SK-N-SH (cell line): ENCODE data around the gene SH3PXD2B. TPM values are rescaled to one million over a fixed set of nuclear protein-coding genes. Genes with fewer than 3 reads are reported as not detected.

Source experiments
- CTCF ChIA-PET: fragments of 300-600, 350-600 bp; formaldehyde crosslinking; extraction: SDS; loops from one replicate; lab custom pipeline; 2021; lab: Yijun Ruan, JAX
- POLR2A ChIA-PET: fragments of 350-600 bp; sonication (Branson Sonifier 250); formaldehyde crosslinking; extraction: SDS; loops from one replicate; lab custom pipeline; 2020; ENCODE audit warnings: antibody characterized with exemption, inconsistent platforms; lab: Yijun Ruan, JAX
- DNase-seq: peaks from one replicate; pipeline ENCODE4 v3.0.0; 2012
- H2AFZ ChIP-seq: fragments of 200-600 bp; sonication (generic); 2 replicates; pipeline ENCODE4 v1.8.1; 2016; ENCODE audit warnings: antibody characterized with exemption, mild to moderate bottlenecking, low read depth
- H3F3A ChIP-seq: fragments of 200-600 bp; sonication (generic); replicated peaks from 2 replicates; pipeline ENCODE3; 2016; ENCODE audit warnings: antibody characterized with exemption, mild to moderate bottlenecking; ENCODE audit not compliant: insufficient read depth
- H3K27ac ChIP-seq, 2 experiments: fragments of 200-500 bp in 1 of 2; fragments of 200-600 bp in 1 of 2; sonication (Bioruptor generic) in 1 of 2; sonication (generic), shearing (Covaris generic) in 1 of 2; 2 replicates each; pipeline versions ENCODE4 v1.5.1 to v1.6.1; 2014 to 2016; ENCODE audit warnings: low read depth in 2 of 2, inconsistent platforms in 1 of 2, low read length in 1 of 2, mild to moderate bottlenecking in 1 of 2, mixed read lengths in 1 of 2
- H3K27me3 ChIP-seq: fragments of 200-600 bp; sonication (generic), shearing (Covaris generic); 2 replicates; pipeline ENCODE4 v1.6.1; 2016; ENCODE audit warnings: mixed run types; ENCODE audit not compliant: insufficient read depth
- H3K36me3 ChIP-seq, 2 experiments: fragments of 200-500 bp in 1 of 2; fragments of 200-600 bp in 1 of 2; sonication (Bioruptor generic) in 1 of 2; sonication (generic) in 1 of 2; replicated peaks in 1 of 2; 2 replicates each; pipeline versions ENCODE3 to v1.5.1; 2014 to 2016; ENCODE audit warnings: low read length in 1 of 2, mild to moderate bottlenecking in 1 of 2; ENCODE audit not compliant: insufficient read depth in 2 of 2, control insufficient read depth in 1 of 2
- H3K4me1 ChIP-seq, 2 experiments: fragments of 200-500 bp in 1 of 2; fragments of 200-600 bp in 1 of 2; sonication (Bioruptor generic) in 1 of 2; sonication (generic), shearing (Covaris generic) in 1 of 2; 2 replicates each; pipeline versions ENCODE4 v1.5.1 to v1.6.1; 2014 to 2016; ENCODE audit warnings: low read depth in 1 of 2, low read length in 1 of 2, mixed run types in 1 of 2; ENCODE audit not compliant: insufficient read depth in 2 of 2, control insufficient read depth in 1 of 2
- H3K4me2 ChIP-seq: fragments of 200-600 bp; sonication (generic), shearing (Covaris generic); 2 replicates; pipeline ENCODE4 v1.6.1; 2017; ENCODE audit warnings: mixed run types
- H3K4me3 ChIP-seq, 2 experiments: fragments of 200-500 bp in 1 of 2; fragments of 200-600 bp in 1 of 2; sonication (Bioruptor generic) in 1 of 2; sonication (generic), shearing (Covaris generic) in 1 of 2; 2 replicates each; pipeline versions ENCODE4 v1.5.1 to v1.8.1; 2014 to 2016; ENCODE audit warnings: low read depth in 2 of 2, inconsistent platforms in 1 of 2, low read length in 1 of 2, mild to moderate bottlenecking in 1 of 2, mixed read lengths in 1 of 2, moderate library complexity in 1 of 2
- H3K79me2 ChIP-seq: fragments of 200-600 bp; sonication (generic); 2 replicates; pipeline ENCODE4 v1.8.1; 2017; ENCODE audit warnings: mild to moderate bottlenecking; ENCODE audit not compliant: insufficient read depth
- H3K9ac ChIP-seq: fragments of 200-600 bp; sonication (generic); 2 replicates; pipeline ENCODE4 v1.6.1; 2017; ENCODE audit warnings: mixed run types
- H3K9me2 ChIP-seq: fragments of 200-600 bp; sonication (generic); 2 replicates; pipeline ENCODE4 v1.6.1; 2017; ENCODE audit warnings: mixed run types
- H3K9me3 ChIP-seq: fragments of 200-600 bp; sonication (generic); 2 replicates; pipeline ENCODE4 v1.6.1; 2017; ENCODE audit warnings: mixed run types, mild to moderate bottlenecking, moderate library complexity
- H4K20me1 ChIP-seq: fragments of 200-600 bp; sonication (generic); 2 replicates; pipeline ENCODE4 v1.6.1; 2017; ENCODE audit warnings: mild to moderate bottlenecking, mixed run types; ENCODE audit not compliant: insufficient read depth
- ELF1 ChIP-seq: IDR thresholded peaks from 2 replicates; pipeline ENCODE4 v1.4.0; 2012
- EP300 ChIP-seq, 2 experiments: IDR thresholded peaks; 2 replicates each; pipeline versions ENCODE4 v1.4.0 to v1.6.1; 2012; ENCODE audit warnings: borderline replicate concordance in 1 of 2, low read depth in 1 of 2, low read length in 1 of 2
- EZH2phosphoT487 ChIP-seq: fragments of 200-600 bp; sonication (generic); IDR thresholded peaks from 2 replicates; pipeline ENCODE4 v1.6.1; 2017; ENCODE audit warnings: low read depth, mixed run types, mild to moderate bottlenecking, antibody characterized with exemption, moderate library complexity, borderline replicate concordance
- FOSL2 ChIP-seq: IDR thresholded peaks from 2 replicates; pipeline ENCODE4 v1.4.0; 2012; ENCODE audit warnings: low read depth, mild to moderate bottlenecking, moderate library complexity, borderline replicate concordance
- GABPA ChIP-seq: IDR thresholded peaks from 2 replicates; pipeline ENCODE4 v1.4.0; 2012; ENCODE audit warnings: low read depth, mild to moderate bottlenecking
- GATA2 ChIP-seq: sonication (generic); formaldehyde crosslinking; IDR thresholded peaks from 2 replicates; pipeline ENCODE4 v1.5.0; 2020; ENCODE audit warnings: mild to moderate bottlenecking, missing genetic modification reagents
- MEF2A ChIP-seq: IDR thresholded peaks from 2 replicates; pipeline ENCODE4 v1.4.0; 2012; ENCODE audit warnings: low read depth, borderline replicate concordance
- NRF1 ChIP-seq: IDR thresholded peaks from 2 replicates; pipeline ENCODE4 v1.6.1; 2012; ENCODE audit warnings: low read depth, mild to moderate bottlenecking, low read length
- PBX3 ChIP-seq: IDR thresholded peaks from 2 replicates; pipeline ENCODE4; 2012
- POLR2AphosphoS5 ChIP-seq: IDR thresholded peaks from 2 replicates; pipeline ENCODE4 v1.6.1; 2012; ENCODE audit warnings: low read depth, low read length
- RAD21 ChIP-seq: IDR thresholded peaks from 2 replicates; pipeline ENCODE4 v1.6.1; 2012; ENCODE audit warnings: mild to moderate bottlenecking, low read length
- RCOR1 ChIP-seq: fragments of 150-350 bp; IDR thresholded peaks from 2 replicates; pipeline ENCODE4 v1.6.1; 2017; ENCODE audit warnings: antibody characterized with exemption, low read length
- SIN3A ChIP-seq: IDR thresholded peaks from 2 replicates; pipeline ENCODE4 v1.6.1; 2012; ENCODE audit warnings: low read depth, mild to moderate bottlenecking, low read length, moderate library complexity, borderline replicate concordance
- TCF12 ChIP-seq: IDR thresholded peaks from 2 replicates; pipeline ENCODE4 v1.4.0; 2012
- USF1 ChIP-seq: IDR thresholded peaks from 2 replicates; pipeline ENCODE4 v1.4.0; 2012; ENCODE audit warnings: low read depth, borderline replicate concordance
- USF2 ChIP-seq: fragments of 150-350 bp; IDR thresholded peaks from 2 replicates; pipeline ENCODE4 v1.6.1; 2017; ENCODE audit warnings: antibody characterized with exemption, low read length, low read depth, borderline replicate concordance
- ZBTB33 ChIP-seq: IDR thresholded peaks from 2 replicates; pipeline ENCODE4 v1.4.0; 2012; ENCODE audit warnings: low read depth, borderline replicate concordance
- WGBS: methylation state at CpG from one replicate; pipeline ENCODE4 v1.1.6; 2017; ENCODE audit warnings: low lambda C conversion rate; 5-methylcytosine and 5-hydroxymethylcytosine counted together
- polyA plus RNA-seq, 3 experiments: library from polyadenylated mRNA; depleted of rRNA; stranded (reverse); fragments of >200 nt; gene quantifications; 2 replicates each; pipeline ENCODE4 v1.2.3, GENCODE V29; 2012
- TF ChIP-seq, protein P1 (sequence below): IDR thresholded peaks from 2 replicates; pipeline ENCODE4 v1.4.0; 2012; ENCODE audit warnings: low read depth
- TF ChIP-seq, protein P2 (sequence below): fragments of 200-600 bp; sonication (generic); IDR thresholded peaks from 2 replicates; pipeline ENCODE4 v1.6.1; 2017; ENCODE audit warnings: antibody characterized with exemption, mild to moderate bottlenecking, moderate library complexity

SH3PXD2B gene
- polyA plus RNA-seq, 1 of the 3 experiments (the other 2 are of a cell fraction), result 15.0 TPM

- TF ChIP-seq GABPA (no peak), EZH2phosphoT487 (no peak), SIN3A (no peak), NRF1 (no peak), USF2 (no peak), EP300 (IDR thresholded peaks at IDR 0.05; ENCODE audit: borderline replicate concordance in 1 of 2, low read depth in 1 of 2, low read length in 1 of 2) (no peak), TCF12 (no peak), FOSL2 (no peak), USF1 (no peak), GATA2 (CRISPR knock-in tag) (no peak), RAD21 (no peak)
These were observed 118.1 kb downstream of the SH3PXD2B start for GRCh38 chr5:172336264-172336663.

GRCh38 chr5:172335721-172336120, 118.6 kb downstream of the SH3PXD2B start:
- H3K79me2 ChIP-seq, result no peaks in the 10 kb centered on the region

More at GRCh38 chr5:172336264-172336663, 118.1 kb downstream of the SH3PXD2B start:
- POLR2A ChIA-PET, result no interaction called here
- CTCF ChIA-PET, result no interaction called here
- Histone ChIP-seq H3K4me1 (peaks cover 0 to 15% of the 10 kb centered on the region in 2 experiments; a peak in 1 of 4 replicates), H3K79me2 (no peaks in the 10 kb centered on the region), H3K27me3 (no peaks in the 10 kb centered on the region), H3K9me2 (no peaks in the 10 kb centered on the region), H3K9ac (no peak overlapping the region), H3K9me3 (no peaks in the 10 kb centered on the region), H4K20me1 (no peaks in the 10 kb centered on the region), H3F3A (no peaks in the 10 kb centered on the region), H3K27ac (no peak overlapping the region), H3K4me2 (no peak overlapping the region), H2AFZ (no peak overlapping the region), H3K4me3 (no peak overlapping the region), H3K36me3 (peaks cover 20 to 40% of the 10 kb centered on the region in 2 experiments)
- peak; percentile 49 for DNase-seq
- 91% methylated on average over 10 of the region's 10 CpGs for WGBS

More at GRCh38 chr5:172335721-172336120, 118.6 kb downstream of the SH3PXD2B start:
- no peak overlapping the region for H3K27ac ChIP-seq
- POLR2A ChIA-PET, result no interaction called here
- CTCF ChIA-PET, result no interaction called here
- no peak overlapping the region for H3K9ac ChIP-seq
- peaks cover 0 to 15% of the 10 kb centered on the region in 2 experiments; a peak in 1 of 4 replicates for H3K4me1 ChIP-seq
- H3K4me3 ChIP-seq, result no peak overlapping the region
- DNase-seq, result no peak
- TF ChIP-seq USF1 (no peak), POLR2AphosphoS5 (no peak), ZBTB33 (no peak), NRF1 (no peak), USF2 (no peak), PBX3 (no peak), ELF1 (no peak), TCF12 (no peak), RCOR1 (no peak), MEF2A (no peak)
- TF ChIP-seq, protein P1, sequence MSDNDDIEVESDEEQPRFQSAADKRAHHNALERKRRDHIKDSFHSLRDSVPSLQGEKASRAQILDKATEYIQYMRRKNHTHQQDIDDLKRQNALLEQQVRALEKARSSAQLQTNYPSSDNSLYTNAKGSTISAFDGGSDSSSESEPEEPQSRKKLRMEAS, result no peak
- TF ChIP-seq, protein P2, sequence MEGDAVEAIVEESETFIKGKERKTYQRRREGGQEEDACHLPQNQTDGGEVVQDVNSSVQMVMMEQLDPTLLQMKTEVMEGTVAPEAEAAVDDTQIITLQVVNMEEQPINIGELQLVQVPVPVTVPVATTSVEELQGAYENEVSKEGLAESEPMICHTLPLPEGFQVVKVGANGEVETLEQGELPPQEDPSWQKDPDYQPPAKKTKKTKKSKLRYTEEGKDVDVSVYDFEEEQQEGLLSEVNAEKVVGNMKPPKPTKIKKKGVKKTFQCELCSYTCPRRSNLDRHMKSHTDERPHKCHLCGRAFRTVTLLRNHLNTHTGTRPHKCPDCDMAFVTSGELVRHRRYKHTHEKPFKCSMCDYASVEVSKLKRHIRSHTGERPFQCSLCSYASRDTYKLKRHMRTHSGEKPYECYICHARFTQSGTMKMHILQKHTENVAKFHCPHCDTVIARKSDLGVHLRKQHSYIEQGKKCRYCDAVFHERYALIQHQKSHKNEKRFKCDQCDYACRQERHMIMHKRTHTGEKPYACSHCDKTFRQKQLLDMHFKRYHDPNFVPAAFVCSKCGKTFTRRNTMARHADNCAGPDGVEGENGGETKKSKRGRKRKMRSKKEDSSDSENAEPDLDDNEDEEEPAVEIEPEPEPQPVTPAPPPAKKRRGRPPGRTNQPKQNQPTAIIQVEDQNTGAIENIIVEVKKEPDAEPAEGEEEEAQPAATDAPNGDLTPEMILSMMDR, result no peak
- H4K20me1 ChIP-seq, result no peaks in the 10 kb centered on the region
- H2AFZ ChIP-seq, result no peak overlapping the region
- H3F3A ChIP-seq, result no peaks in the 10 kb centered on the region
- 89% methylated on average over 4 of the region's 4 CpGs for WGBS
- H3K36me3 ChIP-seq, result peaks cover 17 to 40% of the 10 kb centered on the region in 2 experiments
- no peaks in the 10 kb centered on the region for H3K9me3 ChIP-seq
- no peaks in the 10 kb centered on the region for H3K27me3 ChIP-seq
- H3K4me2 ChIP-seq, result no peak overlapping the region
- no peaks in the 10 kb centered on the region for H3K9me2 ChIP-seq
